SU-DHL-6 (cell line): ENCODE measurements around the gene ALDH18A1.

Experiments
- H2AFZ ChIP-seq: fragments of 200-600 bp; sonication (generic); 2 replicates; pipeline ENCODE4 v1.6.1; 2014; ENCODE audit warnings: low read depth, mild to moderate bottlenecking, moderate library complexity, mixed read lengths, antibody characterized with exemption, low read length; ENCODE audit not compliant: severe bottlenecking
- H3F3A ChIP-seq: fragments of 200-600 bp; shearing (Covaris generic); 2 replicates; pipeline ENCODE4 v1.6.0; 2016; ENCODE audit warnings: antibody characterized with exemption, mild to moderate bottlenecking; ENCODE audit not compliant: insufficient read depth
- H3K27ac ChIP-seq: fragments of 200-600 bp; sonication (generic); 2 replicates; pipeline ENCODE4 v1.5.1; 2016; ENCODE audit warnings: low read depth, mild to moderate bottlenecking, low read length, moderate library complexity, mixed read lengths
- H3K27me3 ChIP-seq: fragments of 200-600 bp; sonication (generic), shearing (Covaris generic); 2 replicates; pipeline ENCODE4 v1.6.0; 2014; ENCODE audit warnings: mild to moderate bottlenecking, low read length
- H3K36me3 ChIP-seq: fragments of 200-600 bp; sonication (generic); 2 replicates; pipeline ENCODE4 v1.6.1; 2014; ENCODE audit warnings: mild to moderate bottlenecking, low read length, mixed read lengths
- H3K4me2 ChIP-seq: fragments of 300-600, 200-600 bp; shearing (Covaris generic), sonication (generic); 2 replicates; pipeline ENCODE4 v1.6.0; 2014; ENCODE audit warnings: low read length, low read depth, mild to moderate bottlenecking; ENCODE audit not compliant: poor library complexity, severe bottlenecking
- H3K4me3 ChIP-seq: fragments of 200-600 bp; sonication (generic); 2 replicates; pipeline ENCODE4 v1.5.1; 2014; ENCODE audit warnings: antibody characterized with exemption, low read length, mild to moderate bottlenecking, mixed read lengths; ENCODE audit not compliant: insufficient read depth, poor library complexity, severe bottlenecking
- H3K79me2 ChIP-seq: fragments of 200-600 bp; sonication (generic); 2 replicates; pipeline ENCODE4 v1.6.1; 2014; ENCODE audit warnings: mild to moderate bottlenecking, low read length, moderate library complexity; ENCODE audit not compliant: insufficient read depth
- H3K9ac ChIP-seq: fragments of 200-600 bp; sonication (generic); 2 replicates; pipeline ENCODE4 v1.7.0; 2014; ENCODE audit warnings: mild to moderate bottlenecking, low read length
- H3K9me2 ChIP-seq: fragments of 200-600 bp; sonication (generic); replicated peaks from 2 replicates; pipeline ENCODE4 v1.6.1; 2014; ENCODE audit warnings: low read length; ENCODE audit not compliant: insufficient read depth
- H3K9me3 ChIP-seq: fragments of 200-600 bp; sonication (generic); 2 replicates; pipeline ENCODE4 v1.6.1; 2014; ENCODE audit warnings: low read length, mixed read lengths; ENCODE audit not compliant: insufficient read depth
- H4K20me1 ChIP-seq: fragments of 200-600 bp; sonication (generic); 2 replicates; pipeline ENCODE4 v1.6.1; 2014; ENCODE audit warnings: low read depth, mild to moderate bottlenecking, antibody characterized with exemption, low read length, moderate library complexity, mixed read lengths
- CTCF ChIP-seq: fragments of 200-600 bp; sonication (generic); IDR thresholded peaks from one replicate; pipeline ENCODE4 v1.5.1; 2017; ENCODE audit warnings: antibody characterized with exemption, mild to moderate bottlenecking, low read length, moderate library complexity; ENCODE audit not compliant: insufficient read depth, poor library complexity, severe bottlenecking
- EZH2phosphoT487 ChIP-seq: fragments of 200-600 bp; sonication (generic), shearing (Covaris generic); conservative IDR thresholded peaks from 2 replicates; pipeline ENCODE4 v1.6.1; 2018; ENCODE audit warnings: mild to moderate bottlenecking, antibody characterized with exemption, low read length, moderate library complexity, mixed read lengths

ALDH18A1 gene

GRCh38 chr10:95637911-95638310, 18.6 kb downstream of the ALDH18A1 start:
- Histone ChIP-seq H3F3A (no peaks in the 10 kb centered on the region), H4K20me1 (no peaks in the 10 kb centered on the region), H2AFZ (no peak overlapping the region), H3K4me2 (no peak overlapping the region), H3K79me2 (no peaks in the 10 kb centered on the region), H3K9me3 (no peaks in the 10 kb centered on the region), H3K9me2 (no peaks in the 10 kb centered on the region), H3K4me3 (no peak overlapping the region), H3K9ac (no peak overlapping the region), H3K36me3 (peaks cover 36% of the 10 kb centered on the region; the same call in 1 of the 2 replicates), H3K27me3 (no peaks in the 10 kb centered on the region), H3K27ac (no peak overlapping the region)
- no peak for TF ChIP-seq CTCF
- TF ChIP-seq EZH2phosphoT487, result no peak

GRCh38 chr10:95637140-95637539, 19.4 kb downstream of the ALDH18A1 start:
- Histone ChIP-seq H3K27ac (no peak overlapping the region), H3K4me3 (no peak overlapping the region), H3K9ac (no peak overlapping the region), H3K9me3 (no peaks in the 10 kb centered on the region), H4K20me1 (no peaks in the 10 kb centered on the region; the same call in 1 of the 2 replicates), H3K36me3 (peaks cover 35% of the 10 kb centered on the region; the same call in 1 of the 2 replicates), H3K79me2 (no peaks in the 10 kb centered on the region), H3K27me3 (no peaks in the 10 kb centered on the region), H2AFZ (no peak overlapping the region), H3F3A (no peaks in the 10 kb centered on the region), H3K9me2 (no peaks in the 10 kb centered on the region), H3K4me2 (no peak overlapping the region)
- no peak for TF ChIP-seq CTCF
- TF ChIP-seq EZH2phosphoT487, result no peak

- Histone ChIP-seq H3K9ac (no peak overlapping the region), H3K9me3 (no peaks in the 10 kb centered on the region), H3K4me2 (no peak overlapping the region), H3K36me3 (peaks cover 36% of the 10 kb centered on the region), H3K27ac (no peak overlapping the region), H2AFZ (no peak overlapping the region), H3K27me3 (no peaks in the 10 kb centered on the region), H3F3A (no peaks in the 10 kb centered on the region), H3K9me2 (no peaks in the 10 kb centered on the region), H4K20me1 (no peaks in the 10 kb centered on the region; the same call in 1 of the 2 replicates), H3K79me2 (no peaks in the 10 kb centered on the region), H3K4me3 (no peak overlapping the region)
- TF ChIP-seq CTCF (no peak), EZH2phosphoT487 (no peak)
Measured at GRCh38 chr10:95635319-95635733, 21.2 kb downstream of the ALDH18A1 start.
